Breast epithelium (tissue), 4 donors: Measurements from ENCODE around the gene NNMT. TPM values are rescaled to one million over a fixed set of nuclear protein-coding genes. Genes with fewer than 3 reads are reported as not detected.

Experiments
- DNase-seq, 2 donors: peaks; one replicate each; pipeline ENCODE4 v3.0.0-alpha.2; 2019; ENCODE audit warnings: low spot score in 2 of 2
- H3K27ac ChIP-seq, 2 donors: fragments of 200-600 bp; sonication (generic) in 1 of 2; one replicate each; pipeline ENCODE4 v1.5.1; 2016 to 2019; ENCODE audit warnings: mild to moderate bottlenecking in 1 of 2
- H3K27me3 ChIP-seq, 2 donors: fragments of 200-600 bp; sonication (generic) in 1 of 2; one replicate each; pipeline versions ENCODE4 v1.5.1 to v1.6.0; 2017 to 2019; ENCODE audit warnings: control low read depth in 1 of 2, mild to moderate bottlenecking in 1 of 2
- H3K36me3 ChIP-seq: fragments of 200-600 bp; one replicate; pipeline ENCODE4 v1.5.1; 2019
- H3K4me1 ChIP-seq, 2 donors: fragments of 200-600 bp; sonication (generic); one replicate each; pipeline ENCODE4 v1.5.1; 2016 to 2019; ENCODE audit warnings: control low read depth in 1 of 2
- H3K4me3 ChIP-seq, 3 donors: fragments of 200-600 bp; sonication (generic); 1 replicate in 2 of 3; 2 replicates in 1 of 3; pipeline ENCODE4 v1.5.1; 2016 to 2019; ENCODE audit warnings: mild to moderate bottlenecking in 3 of 3, moderate library complexity in 2 of 3
- H3K9me3 ChIP-seq, 2 donors: fragments of 200-600 bp; sonication (generic) in 1 of 2; one replicate each; pipeline ENCODE4 v1.5.1; 2016 to 2019; ENCODE audit warnings: control low read depth in 1 of 2
- POLR2A ChIP-seq: fragments of 450-650 bp; IDR thresholded peaks from one replicate; pipeline ENCODE4 v1.6.1; 2016; ENCODE audit warnings: antibody characterized with exemption, mild to moderate bottlenecking, moderate library complexity
- POLR2AphosphoS5 ChIP-seq, 3 donors: sonication (generic); formaldehyde crosslinking; IDR thresholded peaks; one replicate each; pipeline ENCODE4 v1.6.1; 2017; ENCODE audit warnings: antibody characterized with exemption in 3 of 3
- intact Hi-C: fragments of 100-400 bp; cut with DNase I; formaldehyde crosslinking; loops from one replicate; pipeline ENCODE4 v1.15.1; 2023; ENCODE audit warnings: low total_unique reads
- total RNA-seq, 3 donors: library from RNA; depleted of rRNA; stranded (reverse); fragments of >200 nt; gene quantifications; one replicate each; pipeline ENCODE4 v1.1.0, GENCODE V29; 2016
- TF ChIP-seq, protein P1 (sequence below), 3 donors: fragments of 450-650 bp; IDR thresholded peaks; one replicate each; pipeline ENCODE4 v1.5.1; 2016 to 2017; ENCODE audit warnings: antibody characterized with exemption in 3 of 3, mild to moderate bottlenecking in 3 of 3, moderate library complexity in 3 of 3

NNMT gene
- total RNA-seq, 3 donors from 2014 or later = 987 to 2,750 (median 1,078) TPM

DNA sequence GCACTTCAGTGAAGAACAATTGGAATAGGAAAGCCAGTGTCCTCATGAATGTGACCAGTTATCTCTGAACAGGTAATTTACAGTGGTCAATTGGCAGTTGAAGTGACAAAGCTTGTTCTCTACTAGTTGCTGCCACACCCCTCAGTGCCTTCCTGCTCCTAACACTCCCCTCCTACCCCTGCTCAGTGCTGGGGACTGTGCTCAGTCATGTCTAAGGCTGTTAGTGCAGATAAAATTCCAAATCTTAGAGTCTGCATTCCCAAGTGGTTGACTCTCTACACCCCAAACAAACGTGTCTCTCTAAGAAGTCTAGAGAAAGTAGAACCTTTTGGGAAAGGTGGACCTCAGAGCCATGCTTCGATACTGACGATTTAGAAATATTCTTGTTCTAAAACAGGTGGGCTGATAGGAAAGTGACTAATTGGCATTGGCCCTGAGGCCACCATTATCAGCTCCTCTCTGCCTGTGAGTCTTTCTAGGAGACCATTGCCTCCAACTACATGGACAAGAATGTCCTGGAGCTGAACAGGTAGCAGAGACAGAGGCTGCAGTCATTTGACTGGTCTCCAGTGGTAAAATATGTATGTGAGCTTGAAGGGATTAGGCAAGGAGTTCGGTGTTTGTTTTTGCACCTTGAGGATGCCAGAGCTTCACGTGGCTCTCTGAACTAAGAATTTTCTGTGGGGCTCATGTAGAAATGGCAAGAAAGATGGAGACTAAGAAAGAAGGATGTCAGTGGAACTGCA is 22.1 kb upstream of the NNMT start:
- Histone ChIP-seq H3K27ac (no peak overlapping the region), H3K4me1 (no peaks in the 10 kb centered on the region), H3K4me3 (no peak overlapping the region), H3K27me3 (no peaks in the 10 kb centered on the region), H3K9me3 (no peaks in the 10 kb centered on the region), H3K36me3 (no peaks in the 10 kb centered on the region)
- intact Hi-C loops = no loop called here
- no peak for DNase-seq
- TF ChIP-seq, protein P1, sequence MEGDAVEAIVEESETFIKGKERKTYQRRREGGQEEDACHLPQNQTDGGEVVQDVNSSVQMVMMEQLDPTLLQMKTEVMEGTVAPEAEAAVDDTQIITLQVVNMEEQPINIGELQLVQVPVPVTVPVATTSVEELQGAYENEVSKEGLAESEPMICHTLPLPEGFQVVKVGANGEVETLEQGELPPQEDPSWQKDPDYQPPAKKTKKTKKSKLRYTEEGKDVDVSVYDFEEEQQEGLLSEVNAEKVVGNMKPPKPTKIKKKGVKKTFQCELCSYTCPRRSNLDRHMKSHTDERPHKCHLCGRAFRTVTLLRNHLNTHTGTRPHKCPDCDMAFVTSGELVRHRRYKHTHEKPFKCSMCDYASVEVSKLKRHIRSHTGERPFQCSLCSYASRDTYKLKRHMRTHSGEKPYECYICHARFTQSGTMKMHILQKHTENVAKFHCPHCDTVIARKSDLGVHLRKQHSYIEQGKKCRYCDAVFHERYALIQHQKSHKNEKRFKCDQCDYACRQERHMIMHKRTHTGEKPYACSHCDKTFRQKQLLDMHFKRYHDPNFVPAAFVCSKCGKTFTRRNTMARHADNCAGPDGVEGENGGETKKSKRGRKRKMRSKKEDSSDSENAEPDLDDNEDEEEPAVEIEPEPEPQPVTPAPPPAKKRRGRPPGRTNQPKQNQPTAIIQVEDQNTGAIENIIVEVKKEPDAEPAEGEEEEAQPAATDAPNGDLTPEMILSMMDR (IDR thresholded peaks at IDR 0.05) = no peak
- TF ChIP-seq POLR2A (no peak), POLR2AphosphoS5 (IDR thresholded peaks at IDR 0.05) (no peak)

DNA sequence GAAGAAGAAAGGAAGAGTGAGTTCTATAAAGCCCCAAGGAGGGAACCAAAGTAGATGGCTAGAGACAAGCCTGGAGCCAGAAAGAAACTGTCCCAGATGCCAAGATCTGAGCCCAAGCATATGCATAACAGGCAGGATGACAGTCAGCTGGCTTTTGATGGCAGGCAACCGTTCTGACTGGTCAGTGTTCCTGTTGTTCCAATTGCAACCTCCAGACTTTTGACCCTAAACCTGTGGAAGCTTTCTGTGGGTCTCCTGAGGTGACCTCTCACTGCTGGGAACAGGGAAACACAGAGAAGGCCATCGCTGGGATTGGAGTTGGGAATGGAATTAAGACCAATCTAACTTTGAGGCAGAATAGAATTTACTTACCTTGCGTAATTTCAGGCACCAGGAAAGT is 21.6 kb upstream of the NNMT start:
- Histone ChIP-seq H3K9me3 (no peaks in the 10 kb centered on the region), H3K27ac (no peak overlapping the region)
- TF ChIP-seq, protein P1 (IDR thresholded peaks at IDR 0.05) = no peak
- no peak for TF ChIP-seq POLR2AphosphoS5 (IDR thresholded peaks at IDR 0.05)
- no peak for TF ChIP-seq POLR2A

DNA sequence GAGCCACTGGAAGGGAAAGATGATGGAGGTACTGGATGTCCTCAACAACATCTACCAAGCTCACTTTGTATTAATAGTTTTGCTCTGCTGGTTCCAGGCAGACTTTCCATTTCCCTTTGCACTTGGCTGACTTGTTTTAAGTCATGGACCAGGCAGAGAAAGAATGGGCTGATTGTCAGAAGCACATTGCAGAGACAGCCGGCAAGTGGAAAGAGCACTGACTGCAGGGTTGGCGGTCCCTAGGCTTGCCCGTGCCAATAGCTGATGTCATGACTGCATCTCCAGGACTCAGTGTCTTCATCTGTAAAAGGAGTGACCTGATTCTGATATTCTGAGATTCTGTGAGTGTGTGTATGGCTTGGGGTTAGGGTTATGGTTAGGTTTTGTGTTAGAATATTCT is 20.9 kb upstream of the NNMT start:
- H3K27me3 ChIP-seq = no peaks in the 10 kb centered on the region
- intact Hi-C loops = no loop called here
- no peak overlapping the region for H3K4me3 ChIP-seq
- no peak for TF ChIP-seq POLR2AphosphoS5 (IDR thresholded peaks at IDR 0.05)
- TF ChIP-seq, protein P1 (IDR thresholded peaks at IDR 0.05) = no peak
- TF ChIP-seq POLR2A = no peak
- no peaks in the 10 kb centered on the region for H3K9me3 ChIP-seq
- H3K36me3 ChIP-seq = no peaks in the 10 kb centered on the region
- no peaks in the 10 kb centered on the region for H3K4me1 ChIP-seq
- H3K27ac ChIP-seq = no peak overlapping the region
- no peak for DNase-seq

More for the DNA sequence above, 21.6 kb upstream of the NNMT start:
- no peaks in the 10 kb centered on the region for H3K27me3 ChIP-seq
- no peak overlapping the region for H3K4me3 ChIP-seq
- intact Hi-C loops = no loop called here
- H3K36me3 ChIP-seq = no peaks in the 10 kb centered on the region
- no peaks in the 10 kb centered on the region for H3K4me1 ChIP-seq
- DNase-seq = no peak

DNA sequence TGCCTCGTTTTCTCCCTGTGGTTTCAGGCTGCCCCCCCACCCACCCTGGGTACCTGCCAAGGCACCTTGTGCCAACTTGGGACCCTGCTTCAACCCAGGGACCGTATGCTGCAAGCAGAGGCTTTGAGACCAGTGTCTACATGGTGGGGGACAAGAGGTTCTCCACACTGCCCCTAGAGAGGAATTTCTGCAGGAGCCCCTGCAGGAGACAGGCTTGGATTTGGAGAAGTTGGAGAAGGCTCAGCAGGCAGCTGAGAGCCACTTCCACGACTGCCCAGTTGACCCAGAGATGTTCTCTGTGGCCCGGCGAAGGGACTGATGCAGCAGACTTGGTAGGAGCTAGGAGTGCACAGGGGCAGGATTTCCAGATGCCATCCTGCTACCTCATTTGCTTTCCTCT is 20.1 kb upstream of the NNMT start:
- H3K36me3 ChIP-seq = no peaks in the 10 kb centered on the region
- intact Hi-C loops = no loop called here
- no peak for DNase-seq
- no peak overlapping the region for H3K27ac ChIP-seq
- H3K27me3 ChIP-seq = no peaks in the 10 kb centered on the region
- TF ChIP-seq POLR2A = no peak
- TF ChIP-seq, protein P1 (IDR thresholded peaks at IDR 0.05) = no peak
- no peak for TF ChIP-seq POLR2AphosphoS5 (IDR thresholded peaks at IDR 0.05)
- no peak overlapping the region for H3K4me3 ChIP-seq
- no peaks in the 10 kb centered on the region for H3K9me3 ChIP-seq
- H3K4me1 ChIP-seq = peaks cover 0 to under 1% of the 10 kb centered on the region in 2 donors

DNA sequence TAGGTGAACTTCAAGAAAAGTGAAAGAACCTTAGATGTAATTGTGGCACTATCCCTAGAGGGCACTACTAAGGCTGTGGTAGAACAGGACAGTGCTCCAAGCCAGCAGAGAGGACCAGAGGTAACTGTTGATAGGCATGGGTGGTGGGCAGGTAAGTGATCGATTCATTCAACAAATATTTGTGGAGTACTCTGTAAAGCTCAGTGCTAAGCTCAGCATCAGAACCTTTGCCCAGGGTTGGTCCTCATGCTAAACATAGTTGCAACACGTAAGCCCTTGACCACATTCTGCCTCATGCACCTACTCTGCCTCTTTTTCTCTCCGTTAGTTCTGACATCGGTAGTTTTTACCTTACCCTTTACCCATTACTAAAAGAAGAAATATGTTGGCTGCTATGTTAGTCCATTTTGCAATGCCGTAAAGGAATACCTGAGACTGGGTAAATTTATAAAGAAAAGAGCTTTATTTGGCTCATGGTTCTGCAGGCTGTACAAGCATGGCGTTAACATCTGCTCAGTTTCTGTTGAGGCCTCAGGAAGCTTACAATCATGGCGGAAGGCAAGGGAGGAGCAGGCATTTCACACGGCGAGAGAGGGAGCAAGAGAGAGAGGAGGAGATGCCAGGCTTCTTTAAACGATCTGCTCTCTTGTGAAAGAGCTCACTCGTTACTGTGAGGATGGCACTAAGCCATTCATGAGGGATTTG is 18.4 kb upstream of the NNMT start:
- H3K27me3 ChIP-seq = no peaks in the 10 kb centered on the region
- DNase-seq = no peak
- intact Hi-C loops = no loop called here
- no peak overlapping the region for H3K27ac ChIP-seq
- H3K4me3 ChIP-seq = no peak overlapping the region
- no peaks in the 10 kb centered on the region for H3K9me3 ChIP-seq
- TF ChIP-seq POLR2A (no peak), POLR2AphosphoS5 (IDR thresholded peaks at IDR 0.05) (no peak)
- TF ChIP-seq, protein P1 (IDR thresholded peaks at IDR 0.05) = no peak
- peaks cover 0 to 5% of the 10 kb centered on the region in 2 donors for H3K4me1 ChIP-seq
- H3K36me3 ChIP-seq = no peaks in the 10 kb centered on the region
